Neural progenitor cell (in vitro differentiated cells): ENCODE results near the gene RNFT2. TPM values are rescaled to one million over a fixed set of nuclear protein-coding genes. Genes with fewer than 3 reads are reported as not detected.

Experiments
- DNase-seq: peaks from one replicate; pipeline ENCODE4 v3.0.0-alpha.2; 2016; ENCODE audit warnings: low spot score
- H2AFZ ChIP-seq: fragments of 200-600 bp; sonication (generic); replicated peaks from 2 replicates; pipeline ENCODE4 v1.6.1; 2016; ENCODE audit warnings: antibody characterized with exemption
- H3F3A ChIP-seq: fragments of 200-600 bp; sonication (generic); 2 replicates; pipeline ENCODE4 v1.6.1; 2016; ENCODE audit warnings: antibody characterized with exemption, low read depth
- H3K27ac ChIP-seq: fragments of 200-600 bp; sonication (generic); 2 replicates; pipeline ENCODE4 v1.5.1; 2016; ENCODE audit warnings: mild to moderate bottlenecking
- H3K27me3 ChIP-seq: fragments of 200-600 bp; sonication (generic); 2 replicates; pipeline ENCODE4 v1.6.1; 2016; ENCODE audit warnings: mild to moderate bottlenecking, moderate library complexity
- H3K36me3 ChIP-seq: fragments of 200-600 bp; sonication (generic); 2 replicates; pipeline ENCODE4 v1.5.1; 2016
- H3K4me1 ChIP-seq: fragments of 200-600 bp; sonication (generic); 2 replicates; pipeline ENCODE4 v1.6.1; 2016; ENCODE audit warnings: mixed run types
- H3K4me2 ChIP-seq: fragments of 200-600 bp; sonication (generic); 2 replicates; pipeline ENCODE4 v1.6.1; 2016
- H3K4me3 ChIP-seq: fragments of 200-600 bp; sonication (generic); 2 replicates; pipeline ENCODE4 v1.5.1; 2016
- H3K79me2 ChIP-seq: fragments of 200-600 bp; sonication (generic); 2 replicates; pipeline ENCODE4 v1.6.1; 2016; ENCODE audit warnings: low read depth
- H3K9ac ChIP-seq: fragments of 200-600 bp; sonication (generic); 2 replicates; pipeline ENCODE4 v1.6.1; 2016
- H3K9me3 ChIP-seq: fragments of 200-600 bp; sonication (generic); 2 replicates; pipeline ENCODE4 v1.5.1; 2016; ENCODE audit warnings: low read depth
- H4K20me1 ChIP-seq: fragments of 200-600 bp; sonication (generic); 2 replicates; pipeline ENCODE4 v1.6.1; 2016; ENCODE audit warnings: low read depth
- H3K27ac Mint-ChIP-seq: 3 replicates; pipeline ENCODE4 v1.8.0; 2021; ENCODE audit warnings: mixed read lengths
- H3K27me3 Mint-ChIP-seq: 2 replicates; pipeline ENCODE4 v1.8.0; 2022; ENCODE audit warnings: low read depth, mild to moderate bottlenecking, inconsistent platforms, moderate library complexity, mixed read lengths; ENCODE audit not compliant: insufficient read depth
- H3K36me3 Mint-ChIP-seq: 3 replicates; pipeline ENCODE4 v1.8.0; 2021; ENCODE audit warnings: mixed read lengths
- H3K4me1 Mint-ChIP-seq: 3 replicates; pipeline ENCODE4 v1.8.0; 2021; ENCODE audit warnings: mixed read lengths
- H3K4me3 Mint-ChIP-seq: 3 replicates; pipeline ENCODE4 v1.8.0; 2021; ENCODE audit warnings: mild to moderate bottlenecking, moderate library complexity, mixed read lengths
- H3K9me3 Mint-ChIP-seq: 3 replicates; pipeline ENCODE4 v1.8.0; 2020; ENCODE audit warnings: mixed read lengths
- CTCF ChIP-seq: fragments of 200-600 bp; sonication (generic); IDR thresholded peaks from 2 replicates; pipeline ENCODE4 v1.5.1; 2017; ENCODE audit warnings: antibody characterized with exemption, mild to moderate bottlenecking
- EZH2 ChIP-seq: fragments of 200-600 bp; sonication (generic); IDR thresholded peaks from 2 replicates; pipeline ENCODE4 v1.6.1; 2017; ENCODE audit warnings: antibody characterized with exemption, mild to moderate bottlenecking, moderate library complexity
- EZH2phosphoT487 ChIP-seq: fragments of 200-600 bp; sonication (generic); IDR thresholded peaks from 2 replicates; pipeline ENCODE4 v1.6.1; 2017; ENCODE audit warnings: antibody characterized with exemption
- total RNA-seq: library from RNA; depleted of rRNA; stranded (reverse); fragments of >200 nt; gene quantifications from 2 replicates; pipeline ENCODE4 v1.2.3, GENCODE V29; 2015; ENCODE audit warnings: low replicate concordance

RNFT2 gene
- total RNA-seq, 1 donor from 2014 or later = 26.9 TPM

- no peaks in the 10 kb centered on the region for H3K27me3 ChIP-seq
- no peak overlapping the region for H3K27ac ChIP-seq
- no peak overlapping the region for H3K9ac ChIP-seq
- H3K4me2 ChIP-seq = no peak overlapping the region
- H3K27ac Mint-ChIP-seq = no peak overlapping the region
- no peak for DNase-seq
- H2AFZ ChIP-seq = no peak overlapping the region
- TF ChIP-seq CTCF (no peak), EZH2phosphoT487 (no peak), EZH2 (no peak)
- peaks cover 17% of the 10 kb centered on the region for H3K36me3 Mint-ChIP-seq
- H4K20me1 ChIP-seq = no peaks in the 10 kb centered on the region
- H3K36me3 ChIP-seq = no peaks in the 10 kb centered on the region
- no peak overlapping the region for H3K4me3 ChIP-seq
- H3K4me3 Mint-ChIP-seq = no peak overlapping the region
- H3K4me1 ChIP-seq = no peaks in the 10 kb centered on the region
- H3K9me3 Mint-ChIP-seq = no peaks in the 10 kb centered on the region
- no peaks in the 10 kb centered on the region for H3K4me1 Mint-ChIP-seq
- no peaks in the 10 kb centered on the region for H3K79me2 ChIP-seq
- no peaks in the 10 kb centered on the region for H3K9me3 ChIP-seq
- H3K27me3 Mint-ChIP-seq = no peaks in the 10 kb centered on the region
- no peaks in the 10 kb centered on the region for H3F3A ChIP-seq
These were observed 27.2 kb downstream of the RNFT2 start for GRCh38 chr12:116765271-116765670.

GRCh38 chr12:116766285-116766684 is 28.2 kb downstream of the RNFT2 start:
- no peaks in the 10 kb centered on the region for H3K79me2 ChIP-seq
- H3K9ac ChIP-seq = no peak overlapping the region
- H2AFZ ChIP-seq = no peak overlapping the region
- H3K27me3 ChIP-seq = no peaks in the 10 kb centered on the region
- no peaks in the 10 kb centered on the region for H3K36me3 ChIP-seq
- H3K27ac ChIP-seq = no peak overlapping the region
- TF ChIP-seq EZH2 = no peak
- no peak for TF ChIP-seq CTCF
- no peak for TF ChIP-seq EZH2phosphoT487
- no peaks in the 10 kb centered on the region for H3K9me3 Mint-ChIP-seq
- no peak overlapping the region for H3K27ac Mint-ChIP-seq
- no peaks in the 10 kb centered on the region for H3K4me1 Mint-ChIP-seq
- H3K4me3 ChIP-seq = no peak overlapping the region
- H3K9me3 ChIP-seq = no peaks in the 10 kb centered on the region
- no peak for DNase-seq
- H3F3A ChIP-seq = no peaks in the 10 kb centered on the region
- H3K4me1 ChIP-seq = no peaks in the 10 kb centered on the region
- peaks cover 10% of the 10 kb centered on the region for H3K36me3 Mint-ChIP-seq
- no peak overlapping the region for H3K4me3 Mint-ChIP-seq
- H3K27me3 Mint-ChIP-seq = no peaks in the 10 kb centered on the region
- H3K4me2 ChIP-seq = no peak overlapping the region
- H4K20me1 ChIP-seq = no peaks in the 10 kb centered on the region

GRCh38 chr12:116766746-116767145 is 28.6 kb downstream of the RNFT2 start:
- no peak for TF ChIP-seq CTCF
- TF ChIP-seq EZH2 = no peak
- no peak for TF ChIP-seq EZH2phosphoT487
- Histone ChIP-seq H4K20me1 (no peaks in the 10 kb centered on the region), H3K4me1 (no peaks in the 10 kb centered on the region), H3K36me3 (no peaks in the 10 kb centered on the region), H3K79me2 (no peaks in the 10 kb centered on the region), H3F3A (no peaks in the 10 kb centered on the region), H3K4me3 (no peak overlapping the region), H2AFZ (no peak overlapping the region), H3K9me3 (no peaks in the 10 kb centered on the region), H3K9ac (no peak overlapping the region), H3K27me3 (no peaks in the 10 kb centered on the region), H3K4me2 (no peak overlapping the region), H3K27ac (no peak overlapping the region)
- DNase-seq = no peak
- no peaks in the 10 kb centered on the region for H3K9me3 Mint-ChIP-seq
- no peak overlapping the region for H3K4me3 Mint-ChIP-seq
- no peaks in the 10 kb centered on the region for H3K4me1 Mint-ChIP-seq
- H3K36me3 Mint-ChIP-seq = peaks cover 10% of the 10 kb centered on the region
- no peaks in the 10 kb centered on the region for H3K27me3 Mint-ChIP-seq
- H3K27ac Mint-ChIP-seq = no peak overlapping the region
